A673 (cell line): ENCODE measurements around the gene HPCAL1. TPM values are rescaled to one million over a fixed set of nuclear protein-coding genes. Genes with fewer than 3 reads are reported as not detected.

Experiments used
- BruUV-seq: library from RNA; stranded (reverse); fragments of 400-500 nt; replicated peaks from 2 replicates; lab custom pipeline; 2021; lab: Mats Ljungman, UMichigan
- CTCF ChIA-PET: fragments of 300-600 bp; sonication (Branson Sonifier 250); formaldehyde crosslinking; loops from one replicate; lab custom pipeline; 2022; ENCODE audit warnings: antibody characterized with exemption; lab: Charles Lee
- POLR2A ChIA-PET: fragments of 300-600 bp; sonication (Branson Sonifier 250); formaldehyde crosslinking; loops from one replicate; lab custom pipeline; 2022; ENCODE audit warnings: antibody characterized with exemption; ENCODE audit not compliant: low non-redundant PET; lab: Charles Lee
- DNase-seq: peaks from one replicate; pipeline ENCODE4 v3.0.0-alpha.2; 2015; ENCODE audit warnings: low spot score
- H3K27ac ChIP-seq: fragments of 200-600 bp; sonication (generic); 2 replicates; pipeline ENCODE4 v1.5.1; 2016; ENCODE audit warnings: mixed run types, low read depth, mild to moderate bottlenecking, mixed read lengths, antibody characterized with exemption, low read length; ENCODE audit not compliant: poor library complexity, severe bottlenecking
- H3K27me3 ChIP-seq: fragments of 200-600 bp; sonication (generic); replicated peaks from 2 replicates; pipeline ENCODE4 v1.6.1; 2017; ENCODE audit warnings: mixed run types, low read depth, mild to moderate bottlenecking, mixed read lengths, antibody characterized with exemption, low read length; ENCODE audit not compliant: insufficient read depth, poor library complexity
- H3K36me3 ChIP-seq: fragments of 200-600 bp; sonication (generic); 2 replicates; pipeline ENCODE4 v1.6.1; 2016; ENCODE audit warnings: mixed run types, mild to moderate bottlenecking, mixed read lengths, antibody characterized with exemption, low read length; ENCODE audit not compliant: insufficient read depth, poor library complexity, severe bottlenecking
- H3K4me1 ChIP-seq: fragments of 200-600 bp; sonication (generic); 2 replicates; pipeline ENCODE4 v1.6.1; 2017; ENCODE audit warnings: mixed run types, mild to moderate bottlenecking, mixed read lengths, antibody characterized with exemption, low read length; ENCODE audit not compliant: insufficient read depth, poor library complexity, severe bottlenecking
- H3K4me3 ChIP-seq: fragments of 200-600 bp; sonication (generic); 2 replicates; pipeline ENCODE4 v1.5.1; 2016; ENCODE audit warnings: low read depth, mixed run types, mild to moderate bottlenecking, mixed read lengths, low read length; ENCODE audit not compliant: poor library complexity, severe bottlenecking
- H3K9me3 ChIP-seq: fragments of 200-600 bp; sonication (generic); 2 replicates; pipeline ENCODE4 v1.6.1; 2016; ENCODE audit warnings: mixed run types, low read depth, mild to moderate bottlenecking, mixed read lengths, antibody characterized with exemption, low read length; ENCODE audit not compliant: poor library complexity, severe bottlenecking
- EZH2 ChIP-seq: fragments of 200-600 bp; sonication (generic); IDR thresholded peaks from 2 replicates; pipeline ENCODE4 v1.6.1; 2017; ENCODE audit warnings: borderline replicate concordance, low read depth, mild to moderate bottlenecking, mixed read lengths, antibody characterized with exemption, low read length; ENCODE audit not compliant: poor library complexity, severe bottlenecking
- intact Hi-C: fragments of 100-400 bp; cut with micrococcal nuclease; formaldehyde crosslinking; loops from one replicate; pipeline ENCODE4 v1.10.0; 2022; ENCODE audit not compliant: unreplicated experiment
- total RNA-seq: library from RNA; stranded (reverse); gene quantifications from 2 replicates; pipeline ENCODE4 v1.2.3, GENCODE V29; 2021
- TF ChIP-seq, protein P1 (sequence below): fragments of 300-800, 200-600 bp; sonication (generic); conservative IDR thresholded peaks from 2 replicates; pipeline ENCODE4 v1.5.1; 2017; ENCODE audit warnings: low read depth, mild to moderate bottlenecking, antibody characterized with exemption, low read length, moderate library complexity, mixed read lengths

The HPCAL1 gene
- total RNA-seq, 1 experiment from 2014 or later, result 9.7 TPM

DNA sequence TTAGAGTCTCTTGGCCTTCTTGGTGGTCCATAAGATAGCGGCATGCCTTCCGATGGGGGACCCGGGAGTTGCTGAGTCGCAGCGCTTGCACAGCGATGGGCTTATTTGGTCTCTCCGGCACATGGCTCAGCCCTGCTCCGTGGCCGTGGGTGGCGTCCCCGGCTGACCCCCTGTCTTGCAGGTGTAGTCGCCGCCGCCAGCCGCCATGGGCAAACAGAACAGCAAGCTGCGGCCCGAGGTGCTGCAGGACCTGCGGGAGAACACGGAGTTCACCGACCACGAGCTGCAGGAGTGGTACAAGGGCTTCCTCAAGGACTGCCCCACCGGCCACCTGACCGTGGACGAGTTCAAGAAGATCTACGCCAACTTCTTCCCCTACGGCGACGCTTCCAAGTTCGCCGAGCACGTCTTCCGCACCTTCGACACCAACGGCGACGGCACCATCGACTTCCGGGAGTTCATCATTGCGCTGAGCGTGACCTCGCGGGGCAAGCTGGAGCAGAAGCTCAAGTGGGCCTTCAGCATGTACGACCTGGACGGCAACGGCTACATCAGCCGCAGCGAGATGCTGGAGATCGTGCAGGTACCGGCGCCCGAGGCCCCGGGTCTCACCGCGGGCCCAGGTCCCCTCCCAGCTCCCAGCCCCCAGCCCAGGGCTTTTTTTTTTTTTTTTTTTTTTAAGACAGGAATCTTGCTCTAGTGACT is 117.0 kb downstream of the HPCAL1 start:
- H3K36me3 ChIP-seq, result no peaks in the 10 kb centered on the region
- no TSS peak for BruUV-seq
- intact Hi-C loops, result no loop called here
- ChIA-PET CTCF (no interaction called here), POLR2A (no interaction called here)
- peaks cover 5% of the 10 kb centered on the region for H3K4me1 ChIP-seq
- no peaks in the 10 kb centered on the region for H3K27me3 ChIP-seq
- no peak for TF ChIP-seq EZH2
- TF ChIP-seq, protein P1, sequence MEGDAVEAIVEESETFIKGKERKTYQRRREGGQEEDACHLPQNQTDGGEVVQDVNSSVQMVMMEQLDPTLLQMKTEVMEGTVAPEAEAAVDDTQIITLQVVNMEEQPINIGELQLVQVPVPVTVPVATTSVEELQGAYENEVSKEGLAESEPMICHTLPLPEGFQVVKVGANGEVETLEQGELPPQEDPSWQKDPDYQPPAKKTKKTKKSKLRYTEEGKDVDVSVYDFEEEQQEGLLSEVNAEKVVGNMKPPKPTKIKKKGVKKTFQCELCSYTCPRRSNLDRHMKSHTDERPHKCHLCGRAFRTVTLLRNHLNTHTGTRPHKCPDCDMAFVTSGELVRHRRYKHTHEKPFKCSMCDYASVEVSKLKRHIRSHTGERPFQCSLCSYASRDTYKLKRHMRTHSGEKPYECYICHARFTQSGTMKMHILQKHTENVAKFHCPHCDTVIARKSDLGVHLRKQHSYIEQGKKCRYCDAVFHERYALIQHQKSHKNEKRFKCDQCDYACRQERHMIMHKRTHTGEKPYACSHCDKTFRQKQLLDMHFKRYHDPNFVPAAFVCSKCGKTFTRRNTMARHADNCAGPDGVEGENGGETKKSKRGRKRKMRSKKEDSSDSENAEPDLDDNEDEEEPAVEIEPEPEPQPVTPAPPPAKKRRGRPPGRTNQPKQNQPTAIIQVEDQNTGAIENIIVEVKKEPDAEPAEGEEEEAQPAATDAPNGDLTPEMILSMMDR, result no peak
- no peaks in the 10 kb centered on the region for H3K9me3 ChIP-seq
- H3K4me3 ChIP-seq, result no peak overlapping the region
- DNase-seq, result no peak
- H3K27ac ChIP-seq, result no peak overlapping the region

DNA sequence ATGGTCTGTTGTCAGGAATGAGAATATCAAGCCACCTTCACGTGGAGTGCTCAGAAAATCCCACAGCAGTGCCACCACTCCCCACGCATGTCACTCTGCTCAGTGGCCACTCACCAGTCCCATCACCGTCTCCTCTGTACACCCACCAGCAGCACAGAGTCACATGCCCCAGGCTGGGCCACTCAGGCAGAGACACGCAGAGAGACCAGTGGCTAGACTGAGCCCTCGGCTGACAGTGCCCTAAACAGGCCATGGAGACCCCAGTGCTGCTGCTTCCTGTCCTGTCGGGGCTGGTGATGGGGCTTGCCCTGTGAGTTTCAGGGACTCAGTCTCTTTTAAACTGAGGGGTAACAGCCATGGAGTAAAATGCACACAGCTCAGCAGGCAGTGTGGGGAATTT is 119.5 kb downstream of the HPCAL1 start:
- Histone ChIP-seq H3K27me3 (no peaks in the 10 kb centered on the region), H3K27ac (no peak overlapping the region), H3K9me3 (no peaks in the 10 kb centered on the region), H3K4me3 (no peak overlapping the region), H3K4me1 (peaks cover 5% of the 10 kb centered on the region), H3K36me3 (no peaks in the 10 kb centered on the region)
- DNase-seq, result no peak
- no peak for TF ChIP-seq EZH2
- TF ChIP-seq, protein P1, result no peak
- ChIA-PET POLR2A (no interaction called here), CTCF (no interaction called here)
- intact Hi-C loops, result no loop called here
- no TSS peak for BruUV-seq

DNA sequence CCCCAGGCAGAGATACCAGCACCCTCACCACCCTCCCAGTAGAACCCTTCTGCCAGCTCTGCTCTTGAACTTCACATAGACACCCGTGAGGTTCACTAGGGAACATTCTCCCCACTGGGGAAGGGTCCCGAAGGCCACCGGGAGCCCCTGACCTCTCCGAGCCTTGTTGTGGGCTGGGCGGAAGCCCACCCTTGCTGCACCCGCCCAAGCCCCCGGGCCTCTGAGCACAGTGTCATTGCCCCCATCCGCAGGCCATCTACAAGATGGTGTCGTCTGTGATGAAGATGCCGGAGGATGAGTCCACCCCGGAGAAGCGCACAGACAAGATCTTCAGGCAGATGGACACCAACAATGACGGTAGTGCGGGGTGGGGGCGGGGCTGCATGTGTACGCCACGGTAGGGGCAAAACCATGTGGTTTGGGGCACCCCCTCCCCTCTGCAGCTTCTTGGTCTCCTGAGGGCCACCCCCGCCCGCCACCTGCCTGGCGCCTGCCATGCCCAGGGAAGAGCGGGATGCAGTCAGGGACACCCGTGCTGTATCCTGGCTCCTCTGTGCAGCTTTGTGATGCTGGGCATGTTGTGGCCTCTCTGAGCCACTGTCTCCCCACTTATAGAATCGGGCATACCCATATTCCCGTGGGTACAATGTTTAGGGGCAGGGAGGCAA is 120.2 kb downstream of the HPCAL1 start:
- Histone ChIP-seq H3K4me3 (no peak overlapping the region), H3K27me3 (no peaks in the 10 kb centered on the region), H3K4me1 (peaks cover 5% of the 10 kb centered on the region), H3K36me3 (no peaks in the 10 kb centered on the region), H3K9me3 (no peaks in the 10 kb centered on the region), H3K27ac (no peak overlapping the region)
- POLR2A ChIA-PET, result no interaction called here
- TF ChIP-seq, protein P1, result no peak
- no peak for TF ChIP-seq EZH2
- CTCF ChIA-PET, result no interaction called here
- no peak for DNase-seq
- BruUV-seq, result no TSS peak
- intact Hi-C loops, result no loop called here
